Mammary epithelial cell (primary cell): ENCODE data around the gene WDR45B.

Experiments used
- CTCF ChIP-seq, 2 donors: IDR thresholded peaks in 1 of 2; conservative IDR thresholded peaks in 1 of 2; 2 replicates each; pipeline ENCODE4 v1.5.1; 2011 to 2012; ENCODE audit warnings: inconsistent platforms in 2 of 2, low read length in 2 of 2, mild to moderate bottlenecking in 2 of 2, control low read depth in 1 of 2, low read depth in 1 of 2; ENCODE audit not compliant: insufficient read depth in 1 of 2; ENCODE audit errors: extremely low read depth in 1 of 2
- EZH2 ChIP-seq: IDR thresholded peaks from 2 replicates; pipeline ENCODE4 v1.6.1; 2012; ENCODE audit warnings: low read length, inconsistent platforms, borderline replicate concordance

GRCh38 chr17:82587234-82588086 is 60.8 kb downstream of the WDR45B start:
- no peak for TF ChIP-seq EZH2
- TF ChIP-seq CTCF (conservative IDR thresholded peaks at IDR 0.05 in 1 of 2, IDR thresholded peaks at IDR 0.05 in 1 of 2; ENCODE audit: extremely low read depth in 1 of 2, insufficient read depth in 1 of 2, low read depth in 1 of 2, low read length in 2 of 2), result no peak
